ENCODE measurements around the gene CSRP3. TPM values are rescaled to one million over a fixed set of nuclear protein-coding genes. Genes with fewer than 3 reads are reported as not detected.

The CSRP3 gene
- total and polyA plus RNA-seq, 2 of the 4 experiments (the other 2 are of a cell fraction), result not detected

- Histone ChIP-seq H3K27ac (ENCODE audit: insufficient read depth, low read length) (no peak overlapping the region), H2BK15ac (ENCODE audit: low read depth, low read length) (no peak overlapping the region), H4K91ac (ENCODE audit: insufficient read depth, low read depth, low read length) (no peak overlapping the region), H3K4me1 (ENCODE audit: control insufficient read depth, insufficient read depth, low read length) (0 out of 2 replicates have a peak, but pooled peaks cover 1% of the 10 kb centered on the region), H3K14ac (replicated peaks; ENCODE audit: low read depth, low read length) (no peak overlapping the region), H2AK5ac (ENCODE audit: low read depth, low read length) (no peak overlapping the region), H3K4me3 (ENCODE audit: insufficient read depth, low read depth, low read length) (no peak overlapping the region), H3K36me3 (ENCODE audit: control insufficient read depth, insufficient read depth, low read length) (peaks cover 12% of the 10 kb centered on the region), H3K4me2 (ENCODE audit: low read depth, low read length) (no peak overlapping the region), H3K18ac (ENCODE audit: low read depth, low read length) (no peak overlapping the region), H3K9me1 (ENCODE audit: insufficient read depth, low read length) (0 out of 2 replicates have a peak, but pooled peaks cover 2% of the 10 kb centered on the region), H4K20me1 (ENCODE audit: insufficient read depth, low read length) (no peaks in the 10 kb centered on the region), H3K56ac (ENCODE audit: extremely low read depth, insufficient read depth, low read length) (no peak overlapping the region), H3K9me3 (ENCODE audit: control insufficient read depth, insufficient read depth, low read length) (no peaks in the 10 kb centered on the region), H2AFZ (replicated peaks; ENCODE audit: low read length, poor library complexity) (no peak overlapping the region), H2BK120ac (ENCODE audit: low read depth, low read length) (no peak overlapping the region), H2BK5ac (ENCODE audit: low read depth, low read length, poor library complexity, severe bottlenecking) (no peak overlapping the region), H3K4ac (ENCODE audit: low read depth, low read length) (no peak overlapping the region), H3K9ac (ENCODE audit: low read depth, low read length) (no peak overlapping the region), H2BK20ac (ENCODE audit: low read depth, low read length) (no peak overlapping the region), H3K79me1 (ENCODE audit: low read depth in 1 of 2, low read length in 2 of 2) (no peaks in the 10 kb centered on the region; a peak in 1 of 4 replicates), H4K5ac (ENCODE audit: low read depth, low read length) (no peak overlapping the region), H3K27me3 (ENCODE audit: control insufficient read depth, insufficient read depth, low read length) (no peaks in the 10 kb centered on the region), H2AK9ac (replicated peaks; ENCODE audit: low read depth, low read length, poor library complexity) (no peak overlapping the region), H3K23ac (ENCODE audit: low read depth, low read length) (no peak overlapping the region), H4K8ac (ENCODE audit: low read depth in 2 of 2, low read length in 2 of 2) (no peak overlapping the region)
- ATAC-seq (ENCODE audit: low read depth) (no peak), DNase-seq (no peak)
- TF ChIP-seq, protein P1, sequence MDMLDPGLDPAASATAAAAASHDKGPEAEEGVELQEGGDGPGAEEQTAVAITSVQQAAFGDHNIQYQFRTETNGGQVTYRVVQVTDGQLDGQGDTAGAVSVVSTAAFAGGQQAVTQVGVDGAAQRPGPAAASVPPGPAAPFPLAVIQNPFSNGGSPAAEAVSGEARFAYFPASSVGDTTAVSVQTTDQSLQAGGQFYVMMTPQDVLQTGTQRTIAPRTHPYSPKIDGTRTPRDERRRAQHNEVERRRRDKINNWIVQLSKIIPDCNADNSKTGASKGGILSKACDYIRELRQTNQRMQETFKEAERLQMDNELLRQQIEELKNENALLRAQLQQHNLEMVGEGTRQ (IDR thresholded peaks at IDR 0.05; ENCODE audit: low read depth, low read length), result no peak
- POLR2A ChIA-PET (ENCODE audit: unreplicated experiment), result no interaction called here
- CTCF ChIA-PET, result no interaction called here
- BruUV-seq (replicated peaks), result no TSS peak
- no CpG with 5 or more reads among the region's 2 CpGs for WGBS, 2 experiments (ENCODE audit: extremely low coverage in 2 of 2, insufficient read length in 1 of 2)
- in situ Hi-C loops (cut with MboI; ENCODE audit: low sequenced_read_pairs) (no loop called here), dilution Hi-C loops (cut with HindIII; ENCODE audit: low sequenced_read_pairs, unreplicated experiment) (no loop called here), intact Hi-C loops (cut with micrococcal nuclease) (no loop called here)
Observed at GRCh38 chr11:19168090-19168489, 33.7 kb downstream of the CSRP3 start.

All from IMR-90 (cell line).